Activated CD4-positive, alpha-beta T cell treated with anti-CD3 and anti-CD28 coated beads, Interleukin-2, amount 50 U/mL, for 4 hours (primary cell): ENCODE data around the gene PSMB1.

Experiments used
- DNase-seq, 2 experiments: peaks; one replicate each; pipeline ENCODE4 v3.0.0-alpha.2; 2020

PSMB1 gene

GRCh38 chr6:170552765-170553533 lies at the start of gene PSMB1:
Gene PSMB1, minus strand, starts transcription at chr6:170553307. Its CDS starts 65 bp downstream, at chr6:170553242.
- peak; percentile 65 for DNase-seq

- DNase-seq, result no peak
These were observed 44.2 kb upstream of the PSMB1 start for GRCh38 chr6:170597278-170597677.

- no peak for DNase-seq
These were observed 43.3 kb upstream of the PSMB1 start for GRCh38 chr6:170596426-170596825.

- DNase-seq, result no peak
These were observed 37.6 kb upstream of the PSMB1 start for GRCh38 chr6:170590725-170591124.

GRCh38 chr6:170584954-170585498 lies 31.9 kb upstream of the PSMB1 start:
- DNase-seq, result no peak

- peak; percentile 88 to 90 for DNase-seq
These were observed 31.3 kb upstream of the PSMB1 start, which contains the start of gene PDCD2 for GRCh38 chr6:170584181-170584953. Gene PDCD2, minus strand, starts transcription at chr6:170584637. Its CDS starts 56 bp downstream, at chr6:170584581.

GRCh38 chr6:170583756-170584180 lies 30.7 kb upstream of the PSMB1 start:
- no peak for DNase-seq

- DNase-seq, result no peak
These were observed 25.8 kb upstream of the PSMB1 start for GRCh38 chr6:170578909-170579308.

- no peak for DNase-seq
These were observed 22.1 kb upstream of the PSMB1 start for GRCh38 chr6:170575250-170575649.

GRCh38 chr6:170572704-170573466 lies 19.8 kb upstream of the PSMB1 start:
- DNase-seq, result no peak

GRCh38 chr6:170564936-170565530 lies 11.9 kb upstream of the PSMB1 start:
- DNase-seq, result no peak

GRCh38 chr6:170561555-170561954 lies 8.4 kb upstream of the PSMB1 start:
- DNase-seq, result no peak

- no peak for DNase-seq
These were observed 2.2 kb upstream of the PSMB1 start for GRCh38 chr6:170555305-170555704.

GRCh38 chr6:170554796-170555137 lies 1.7 kb upstream of the PSMB1 start:
- no peak for DNase-seq

- DNase-seq, result peak; percentile 96 to 97
These were observed 1.1 kb upstream of the PSMB1 start, which contains the start of gene TBP for GRCh38 chr6:170554013-170554795. Gene TBP, plus strand, starts transcription at chr6:170554369. Its CDS starts 2,661 bp downstream, at chr6:170557030.

GRCh38 chr6:170553534-170554012 lies 466 bp upstream of the PSMB1 start:
- no peak for DNase-seq

- DNase-seq, result no peak
These were observed 7.7 kb downstream of the PSMB1 start for GRCh38 chr6:170545405-170545804.

GRCh38 chr6:170542031-170542719 lies 10.9 kb downstream of the PSMB1 start:
- no peak for DNase-seq

GRCh38 chr6:170537329-170537728 lies 15.8 kb downstream of the PSMB1 start:
- DNase-seq, result no peak

GRCh38 chr6:170536671-170537070 lies 16.4 kb downstream of the PSMB1 start:
- DNase-seq, result no peak

GRCh38 chr6:170535004-170535403 lies 18.1 kb downstream of the PSMB1 start:
- DNase-seq, result no peak
